ENCODE data around the gene PSMG3.

DNA sequence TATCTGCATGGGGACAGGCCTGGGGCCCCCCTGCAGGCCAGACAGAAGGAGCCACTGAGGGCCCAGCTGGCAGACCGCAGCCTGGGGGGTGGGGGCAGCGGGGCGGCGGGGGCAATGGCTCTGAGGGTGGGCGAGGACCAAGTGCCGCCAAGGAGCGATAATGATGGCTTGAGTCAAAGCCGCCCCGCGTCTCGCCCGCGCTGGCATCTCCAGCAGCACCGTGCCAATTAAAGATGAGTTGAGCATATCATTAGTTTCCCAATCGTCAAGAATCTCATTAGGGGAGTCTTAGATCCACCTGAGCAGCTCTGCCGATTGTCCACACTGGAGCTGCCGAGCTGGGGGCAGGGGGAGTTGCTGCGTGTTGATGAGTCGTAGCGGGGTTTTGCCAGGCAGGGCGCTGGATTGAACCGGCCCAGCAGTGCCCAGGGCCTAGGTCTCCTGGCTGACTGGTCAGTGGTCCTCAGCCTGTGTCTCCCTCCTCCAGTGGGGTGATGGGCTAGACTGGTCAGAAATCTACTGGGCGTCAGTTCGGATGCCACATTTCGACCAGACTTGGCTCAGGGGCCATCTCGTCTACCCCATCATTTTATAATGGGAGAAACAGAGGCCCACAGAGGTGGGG is 41.0 kb upstream of the PSMG3 start:
- TF ChIP-seq, protein P1, sequence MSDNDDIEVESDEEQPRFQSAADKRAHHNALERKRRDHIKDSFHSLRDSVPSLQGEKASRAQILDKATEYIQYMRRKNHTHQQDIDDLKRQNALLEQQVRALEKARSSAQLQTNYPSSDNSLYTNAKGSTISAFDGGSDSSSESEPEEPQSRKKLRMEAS (IDR thresholded peaks at IDR 0.05): no peak
- TF ChIP-seq, protein P2, sequence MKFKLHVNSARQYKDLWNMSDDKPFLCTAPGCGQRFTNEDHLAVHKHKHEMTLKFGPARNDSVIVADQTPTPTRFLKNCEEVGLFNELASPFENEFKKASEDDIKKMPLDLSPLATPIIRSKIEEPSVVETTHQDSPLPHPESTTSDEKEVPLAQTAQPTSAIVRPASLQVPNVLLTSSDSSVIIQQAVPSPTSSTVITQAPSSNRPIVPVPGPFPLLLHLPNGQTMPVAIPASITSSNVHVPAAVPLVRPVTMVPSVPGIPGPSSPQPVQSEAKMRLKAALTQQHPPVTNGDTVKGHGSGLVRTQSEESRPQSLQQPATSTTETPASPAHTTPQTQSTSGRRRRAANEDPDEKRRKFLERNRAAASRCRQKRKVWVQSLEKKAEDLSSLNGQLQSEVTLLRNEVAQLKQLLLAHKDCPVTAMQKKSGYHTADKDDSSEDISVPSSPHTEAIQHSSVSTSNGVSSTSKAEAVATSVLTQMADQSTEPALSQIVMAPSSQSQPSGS (IDR thresholded peaks at IDR 0.05; ENCODE audit: low read length): no peak
- TF ChIP-seq, protein P3, sequence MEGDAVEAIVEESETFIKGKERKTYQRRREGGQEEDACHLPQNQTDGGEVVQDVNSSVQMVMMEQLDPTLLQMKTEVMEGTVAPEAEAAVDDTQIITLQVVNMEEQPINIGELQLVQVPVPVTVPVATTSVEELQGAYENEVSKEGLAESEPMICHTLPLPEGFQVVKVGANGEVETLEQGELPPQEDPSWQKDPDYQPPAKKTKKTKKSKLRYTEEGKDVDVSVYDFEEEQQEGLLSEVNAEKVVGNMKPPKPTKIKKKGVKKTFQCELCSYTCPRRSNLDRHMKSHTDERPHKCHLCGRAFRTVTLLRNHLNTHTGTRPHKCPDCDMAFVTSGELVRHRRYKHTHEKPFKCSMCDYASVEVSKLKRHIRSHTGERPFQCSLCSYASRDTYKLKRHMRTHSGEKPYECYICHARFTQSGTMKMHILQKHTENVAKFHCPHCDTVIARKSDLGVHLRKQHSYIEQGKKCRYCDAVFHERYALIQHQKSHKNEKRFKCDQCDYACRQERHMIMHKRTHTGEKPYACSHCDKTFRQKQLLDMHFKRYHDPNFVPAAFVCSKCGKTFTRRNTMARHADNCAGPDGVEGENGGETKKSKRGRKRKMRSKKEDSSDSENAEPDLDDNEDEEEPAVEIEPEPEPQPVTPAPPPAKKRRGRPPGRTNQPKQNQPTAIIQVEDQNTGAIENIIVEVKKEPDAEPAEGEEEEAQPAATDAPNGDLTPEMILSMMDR (IDR thresholded peaks at IDR 0.05; ENCODE audit: control extremely low read depth in 1 of 3, insufficient read depth in 1 of 3, low read depth in 1 of 3, low read length in 3 of 3): no peak
- no peak for TF ChIP-seq POLR2AphosphoS5 (IDR thresholded peaks at IDR 0.05; ENCODE audit: low read depth, low read length)
- TF ChIP-seq BCL11A (IDR thresholded peaks at IDR 0.05; ENCODE audit: low read depth in 2 of 2, low read length in 2 of 2): no peak
- TF ChIP-seq RAD21 (IDR thresholded peaks at IDR 0.05 in 1 of 2, conservative IDR thresholded peaks at IDR 0.05 in 1 of 2; ENCODE audit: low read depth in 2 of 2, low read length in 2 of 2): no peak
